SIG-M5 treated with dmso at 0.1 percent for 504 hours (cell line): ENCODE measurements around the gene ATP10A.

ENCODE experiments used
- DNase-seq: peaks from one replicate; lab custom pipeline; 2025; ENCODE audit not compliant: unreplicated experiment; lab: John Stamatoyannopoulos, UW

ATP10A gene

GRCh38 chr15:25797035-25797434 lies 66.1 kb downstream of the ATP10A start:
- no peak for DNase-seq

GRCh38 chr15:25796395-25796794 lies 66.7 kb downstream of the ATP10A start:
- no peak for DNase-seq

- DNase-seq, result no peak
Measured at GRCh38 chr15:25795712-25796111, 67.4 kb downstream of the ATP10A start.

- no peak for DNase-seq
Measured at GRCh38 chr15:25795061-25795460, 68.1 kb downstream of the ATP10A start.

- peak; percentile 59 for DNase-seq
Measured at GRCh38 chr15:25793354-25794050, 69.6 kb downstream of the ATP10A start.

GRCh38 chr15:25792128-25792527 lies 71.0 kb downstream of the ATP10A start:
- DNase-seq, result no peak

- DNase-seq, result no peak
Measured at GRCh38 chr15:25790000-25790660, 73.0 kb downstream of the ATP10A start.

GRCh38 chr15:25789616-25789999 lies 73.5 kb downstream of the ATP10A start:
- no peak for DNase-seq

GRCh38 chr15:25789211-25789610 lies 73.9 kb downstream of the ATP10A start:
- no peak for DNase-seq

- DNase-seq, result no peak
Measured at GRCh38 chr15:25787855-25788520, 75.1 kb downstream of the ATP10A start.

- DNase-seq, result no peak
Measured at GRCh38 chr15:25787381-25787780, 75.7 kb downstream of the ATP10A start.

GRCh38 chr15:25786040-25786439 lies 77.1 kb downstream of the ATP10A start:
- DNase-seq, result no peak

GRCh38 chr15:25785641-25786025 lies 77.5 kb downstream of the ATP10A start:
- no peak for DNase-seq

GRCh38 chr15:25784876-25785640 lies 78.1 kb downstream of the ATP10A start:
- DNase-seq, result no peak

- DNase-seq, result no peak
Measured at GRCh38 chr15:25783607-25784540, 79.3 kb downstream of the ATP10A start.

GRCh38 chr15:25783134-25783533 lies 80.0 kb downstream of the ATP10A start:
- DNase-seq, result no peak

GRCh38 chr15:25780479-25781255 lies 82.5 kb downstream of the ATP10A start:
- no peak for DNase-seq

- DNase-seq, result no peak
Measured at GRCh38 chr15:25778161-25778560, 85.0 kb downstream of the ATP10A start.

GRCh38 chr15:25777037-25777436 lies 86.1 kb downstream of the ATP10A start:
- no peak for DNase-seq
